GM18526 (cell line): Measurements from ENCODE around the gene CLEC16A.

Experiments
- POLR2A ChIP-seq: IDR thresholded peaks from 3 replicates; pipeline ENCODE4 v1.6.1; 2011; ENCODE audit not compliant: insufficient read length; ENCODE audit errors: extremely low read depth

The CLEC16A gene

GRCh38 chr16:11144122-11144521 is 199.8 kb downstream of the CLEC16A start:
- TF ChIP-seq POLR2A = no peak

GRCh38 chr16:11145173-11145818 is 200.9 kb downstream of the CLEC16A start:
- no peak for TF ChIP-seq POLR2A

GRCh38 chr16:11145819-11146211 is 201.5 kb downstream of the CLEC16A start:
- no peak for TF ChIP-seq POLR2A

GRCh38 chr16:11147033-11147753 is 202.8 kb downstream of the CLEC16A start:
- TF ChIP-seq POLR2A = no peak

- no peak for TF ChIP-seq POLR2A
These were observed 203.5 kb downstream of the CLEC16A start for GRCh38 chr16:11147754-11148444.

GRCh38 chr16:11149011-11149616 is 204.8 kb downstream of the CLEC16A start:
- TF ChIP-seq POLR2A = no peak

GRCh38 chr16:11150190-11150589 is 205.8 kb downstream of the CLEC16A start:
- no peak for TF ChIP-seq POLR2A

- TF ChIP-seq POLR2A = no peak
These were observed 207.0 kb downstream of the CLEC16A start for GRCh38 chr16:11151156-11151884.

- no peak for TF ChIP-seq POLR2A
These were observed 207.7 kb downstream of the CLEC16A start for GRCh38 chr16:11151885-11152629.

GRCh38 chr16:11152677-11153331 is 208.4 kb downstream of the CLEC16A start:
- TF ChIP-seq POLR2A = no peak

GRCh38 chr16:11155284-11155806 is 211.0 kb downstream of the CLEC16A start:
- TF ChIP-seq POLR2A = no peak

- no peak for TF ChIP-seq POLR2A
These were observed 212.0 kb downstream of the CLEC16A start for GRCh38 chr16:11156401-11156800.

GRCh38 chr16:11157143-11157542 is 212.8 kb downstream of the CLEC16A start:
- TF ChIP-seq POLR2A = no peak

GRCh38 chr16:11158018-11158417 is 213.7 kb downstream of the CLEC16A start:
- no peak for TF ChIP-seq POLR2A
